Measurements from ENCODE around the gene ATP6V1C2.

DNA sequence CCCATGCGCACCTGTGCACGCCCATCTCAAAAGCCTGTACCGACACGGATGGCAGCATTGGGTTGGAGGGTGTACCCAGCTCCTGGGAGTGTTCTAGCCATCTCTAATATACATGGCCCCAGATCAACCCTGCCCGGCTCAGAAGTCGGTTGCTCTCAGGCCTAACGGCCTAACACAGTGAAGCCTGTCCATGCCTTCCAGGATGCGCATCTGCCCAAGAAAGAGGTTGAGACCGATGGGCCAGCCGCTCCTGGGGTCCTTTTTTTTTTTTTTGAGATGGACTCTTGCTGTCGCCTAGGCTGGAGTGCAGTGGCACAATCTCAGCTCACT, 59.0 kb downstream of the ATP6V1C2 start:
- TF ChIP-seq, protein P1, sequence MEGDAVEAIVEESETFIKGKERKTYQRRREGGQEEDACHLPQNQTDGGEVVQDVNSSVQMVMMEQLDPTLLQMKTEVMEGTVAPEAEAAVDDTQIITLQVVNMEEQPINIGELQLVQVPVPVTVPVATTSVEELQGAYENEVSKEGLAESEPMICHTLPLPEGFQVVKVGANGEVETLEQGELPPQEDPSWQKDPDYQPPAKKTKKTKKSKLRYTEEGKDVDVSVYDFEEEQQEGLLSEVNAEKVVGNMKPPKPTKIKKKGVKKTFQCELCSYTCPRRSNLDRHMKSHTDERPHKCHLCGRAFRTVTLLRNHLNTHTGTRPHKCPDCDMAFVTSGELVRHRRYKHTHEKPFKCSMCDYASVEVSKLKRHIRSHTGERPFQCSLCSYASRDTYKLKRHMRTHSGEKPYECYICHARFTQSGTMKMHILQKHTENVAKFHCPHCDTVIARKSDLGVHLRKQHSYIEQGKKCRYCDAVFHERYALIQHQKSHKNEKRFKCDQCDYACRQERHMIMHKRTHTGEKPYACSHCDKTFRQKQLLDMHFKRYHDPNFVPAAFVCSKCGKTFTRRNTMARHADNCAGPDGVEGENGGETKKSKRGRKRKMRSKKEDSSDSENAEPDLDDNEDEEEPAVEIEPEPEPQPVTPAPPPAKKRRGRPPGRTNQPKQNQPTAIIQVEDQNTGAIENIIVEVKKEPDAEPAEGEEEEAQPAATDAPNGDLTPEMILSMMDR (IDR thresholded peaks at IDR 0.05; ENCODE audit: poor library complexity), result no peak
- no peak for TF ChIP-seq EZH2 (IDR thresholded peaks at IDR 0.05; ENCODE audit: borderline replicate concordance)
- TF ChIP-seq EZH2phosphoT487 (IDR thresholded peaks at IDR 0.05; ENCODE audit: low read depth, severe bottlenecking, unreplicated experiment), result no peak

Measured in hepatocyte (in vitro differentiated cells).